ENCODE measurements around the gene C14orf119.

C14orf119 gene

DNA sequence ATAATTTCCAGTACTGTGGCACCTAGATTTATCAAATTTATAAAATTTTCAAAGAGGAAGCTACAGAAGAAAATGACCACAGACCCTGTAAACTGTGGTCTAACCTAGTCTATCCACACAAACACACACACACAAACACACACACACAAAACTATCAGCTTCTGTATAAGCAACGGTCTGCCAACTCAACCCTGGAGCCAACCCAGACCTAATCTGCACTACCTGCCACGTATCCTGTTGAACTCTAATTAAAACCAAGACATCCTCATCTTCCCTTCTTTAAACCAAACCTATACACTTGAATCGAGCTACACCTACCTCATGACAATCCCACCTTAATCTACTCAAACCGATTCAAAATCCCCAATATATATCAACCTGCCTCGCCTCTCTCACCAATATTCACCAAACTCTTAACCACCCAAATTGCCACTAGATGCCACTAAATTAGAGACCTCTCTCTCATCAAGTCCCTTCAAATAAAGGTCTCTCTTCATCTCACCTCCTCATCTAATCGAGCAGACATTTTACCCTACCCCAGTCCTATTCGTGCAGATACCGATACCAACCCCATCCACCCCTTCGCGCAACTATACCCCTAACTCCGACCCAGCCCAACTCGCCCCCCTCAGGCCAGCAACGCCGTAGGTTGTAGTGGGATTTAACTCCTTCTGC, 1.2 kb upstream of the C14orf119 start:
- peak overlapping the region; percentile 96 for H3K27ac ChIP-seq (ENCODE audit: low read depth, low read length)
- H3K4me1 ChIP-seq (ENCODE audit: insufficient read depth, low read length) = peaks cover 28% of the 10 kb centered on the region
- no peaks in the 10 kb centered on the region for H3K9me3 ChIP-seq (ENCODE audit: low read length)
- H3K36me3 ChIP-seq (ENCODE audit: insufficient read depth, low read length) = peaks cover 64% of the 10 kb centered on the region
- no peaks in the 10 kb centered on the region for H3K27me3 ChIP-seq (ENCODE audit: control insufficient read depth in 1 of 2, insufficient read depth in 2 of 2, low read length in 2 of 2)
- H3K9ac ChIP-seq (ENCODE audit: low read length) = peak overlapping the region; percentile 80
- H3K4me3 ChIP-seq (ENCODE audit: low read depth in 1 of 2, low read length in 2 of 2) = peak overlapping the region; percentile 67 to 81

DNA sequence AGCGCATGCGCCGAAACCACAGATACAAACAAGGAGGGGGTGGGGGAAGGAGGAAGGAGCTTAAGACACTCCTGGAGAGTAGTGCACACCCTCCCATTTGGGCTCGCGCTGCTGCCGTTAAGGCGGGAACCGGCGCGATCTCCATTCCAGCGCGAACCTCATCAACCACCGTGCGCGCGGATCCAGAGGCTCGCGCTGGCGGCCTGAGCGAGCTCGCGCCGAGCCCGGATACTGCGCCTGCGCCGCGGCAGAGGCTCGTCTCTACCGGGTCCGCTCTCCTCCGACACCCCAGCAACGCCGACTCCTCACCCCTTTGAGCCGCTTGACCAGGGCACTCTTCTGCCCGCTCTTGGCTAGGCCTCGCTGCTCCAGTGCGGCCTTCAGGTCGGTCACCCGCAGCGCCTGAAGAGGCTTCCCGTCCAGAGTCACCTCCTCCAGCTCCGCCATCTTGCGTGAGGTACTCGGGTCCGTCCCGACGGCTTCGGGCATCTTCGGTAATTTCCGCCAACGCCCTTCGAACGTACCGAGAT, 574 bp upstream of the C14orf119 start, which contains the start of gene ACIN1:
TSS of gene ACIN1 (minus strand) at position 471 of the 530 bp plus-strand sequence. CDS start at position 447, 24 bp downstream.
- H3K27me3 ChIP-seq (ENCODE audit: control insufficient read depth in 1 of 2, insufficient read depth in 2 of 2, low read length in 2 of 2) = no peaks in the 10 kb centered on the region
- peak within 1 kb of the TSS; percentile 81 to 90 for H3K4me3 ChIP-seq (ENCODE audit: low read depth in 1 of 2, low read length in 2 of 2)
- peak within 1 kb of the TSS; percentile 99 for H3K27ac ChIP-seq (ENCODE audit: low read depth, low read length)
- peaks cover 58% of the 10 kb centered on the region for H3K36me3 ChIP-seq (ENCODE audit: insufficient read depth, low read length)
- no peaks in the 10 kb centered on the region for H3K9me3 ChIP-seq (ENCODE audit: low read length)
- H3K9ac ChIP-seq (ENCODE audit: low read length) = peak within 1 kb of the TSS; percentile 81
- H3K4me1 ChIP-seq (ENCODE audit: insufficient read depth, low read length) = peaks cover 28% of the 10 kb centered on the region

GRCh38 chr14:23097786-23098185, 2.5 kb downstream of the C14orf119 start:
- H3K36me3 ChIP-seq (ENCODE audit: insufficient read depth, low read length) = peaks cover 31% of the 10 kb centered on the region

GRCh38 chr14:23099212-23099861, 4.0 kb downstream of the C14orf119 start:
- Histone ChIP-seq H3K4me1 (ENCODE audit: insufficient read depth, low read length) (peaks cover 12% of the 10 kb centered on the region), H3K27me3 (ENCODE audit: control insufficient read depth in 1 of 2, insufficient read depth in 2 of 2, low read length in 2 of 2) (no peaks in the 10 kb centered on the region), H3K36me3 (ENCODE audit: insufficient read depth, low read length) (peaks cover 26% of the 10 kb centered on the region), H3K9me3 (ENCODE audit: low read length) (no peaks in the 10 kb centered on the region), H3K27ac (ENCODE audit: low read depth, low read length) (no peak overlapping the region), H3K9ac (ENCODE audit: low read length) (no peak overlapping the region), H3K4me3 (ENCODE audit: low read depth in 1 of 2, low read length in 2 of 2) (no peak overlapping the region)

More at GRCh38 chr14:23097786-23098185, 2.5 kb downstream of the C14orf119 start:
- no peaks in the 10 kb centered on the region for H3K9me3 ChIP-seq (ENCODE audit: low read length)
- no peaks in the 10 kb centered on the region for H3K27me3 ChIP-seq (ENCODE audit: control insufficient read depth in 1 of 2, insufficient read depth in 2 of 2, low read length in 2 of 2)
- peaks cover 26% of the 10 kb centered on the region for H3K4me1 ChIP-seq (ENCODE audit: insufficient read depth, low read length)
- no peak overlapping the region for H3K9ac ChIP-seq (ENCODE audit: low read length)
- no peak overlapping the region for H3K27ac ChIP-seq (ENCODE audit: low read depth, low read length)
- H3K4me3 ChIP-seq (ENCODE audit: low read depth in 1 of 2, low read length in 2 of 2) = no peak overlapping the region

GRCh38 chr14:23101213-23101970, 6.1 kb downstream of the C14orf119 start:
- Histone ChIP-seq H3K27me3 (ENCODE audit: control insufficient read depth in 1 of 2, insufficient read depth in 2 of 2, low read length in 2 of 2) (no peaks in the 10 kb centered on the region), H3K27ac (ENCODE audit: low read depth, low read length) (no peak overlapping the region), H3K9me3 (ENCODE audit: low read length) (no peaks in the 10 kb centered on the region), H3K9ac (ENCODE audit: low read length) (no peak overlapping the region), H3K4me3 (ENCODE audit: low read depth in 1 of 2, low read length in 2 of 2) (no peak overlapping the region), H3K36me3 (ENCODE audit: insufficient read depth, low read length) (peaks cover 26% of the 10 kb centered on the region), H3K4me1 (ENCODE audit: insufficient read depth, low read length) (peaks cover 12% of the 10 kb centered on the region)

- Histone ChIP-seq H3K4me1 (ENCODE audit: insufficient read depth, low read length) (peaks cover 5% of the 10 kb centered on the region), H3K9me3 (ENCODE audit: low read length) (no peaks in the 10 kb centered on the region), H3K27ac (ENCODE audit: low read depth, low read length) (no peak overlapping the region), H3K4me3 (ENCODE audit: low read depth in 1 of 2, low read length in 2 of 2) (no peak overlapping the region), H3K27me3 (ENCODE audit: control insufficient read depth in 1 of 2, insufficient read depth in 2 of 2, low read length in 2 of 2) (no peaks in the 10 kb centered on the region), H3K9ac (ENCODE audit: low read length) (no peak overlapping the region), H3K36me3 (ENCODE audit: insufficient read depth, low read length) (peaks cover 20% of the 10 kb centered on the region)
These were observed 6.8 kb downstream of the C14orf119 start for GRCh38 chr14:23101986-23102625.

GRCh38 chr14:23102801-23103200, 7.5 kb downstream of the C14orf119 start:
- no peaks in the 10 kb centered on the region for H3K4me1 ChIP-seq (ENCODE audit: insufficient read depth, low read length)
- H3K4me3 ChIP-seq (ENCODE audit: low read depth in 1 of 2, low read length in 2 of 2) = no peak overlapping the region
- H3K9me3 ChIP-seq (ENCODE audit: low read length) = no peaks in the 10 kb centered on the region
- no peak overlapping the region for H3K27ac ChIP-seq (ENCODE audit: low read depth, low read length)
- H3K36me3 ChIP-seq (ENCODE audit: insufficient read depth, low read length) = peaks cover 13% of the 10 kb centered on the region
- H3K27me3 ChIP-seq (ENCODE audit: control insufficient read depth in 1 of 2, insufficient read depth in 2 of 2, low read length in 2 of 2) = no peaks in the 10 kb centered on the region
- H3K9ac ChIP-seq (ENCODE audit: low read length) = no peak overlapping the region

DNA sequence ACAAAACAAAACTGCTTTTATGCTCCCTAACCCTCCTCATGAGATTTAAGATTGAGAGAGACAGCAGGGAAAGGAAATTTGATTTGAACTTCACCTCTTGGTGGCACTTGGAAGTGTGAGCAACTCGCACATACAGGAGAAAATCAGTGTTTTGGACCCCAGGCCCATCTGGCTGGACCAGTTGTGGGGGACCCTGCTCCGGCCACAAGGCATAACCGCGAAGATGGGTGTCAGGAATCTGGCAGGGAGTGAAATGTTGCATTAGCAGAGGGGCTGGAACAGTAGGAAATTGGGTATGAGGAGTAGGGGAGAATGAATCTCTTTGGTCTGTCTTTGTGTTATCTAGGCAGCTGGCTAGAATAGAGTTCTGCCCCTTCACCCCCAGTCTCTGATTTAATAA, 8.3 kb downstream of the C14orf119 start:
- H3K4me1 ChIP-seq (ENCODE audit: insufficient read depth, low read length) = no peaks in the 10 kb centered on the region
- peaks cover 6% of the 10 kb centered on the region for H3K36me3 ChIP-seq (ENCODE audit: insufficient read depth, low read length)
- no peak overlapping the region for H3K27ac ChIP-seq (ENCODE audit: low read depth, low read length)
- H3K9me3 ChIP-seq (ENCODE audit: low read length) = no peaks in the 10 kb centered on the region
- H3K27me3 ChIP-seq (ENCODE audit: control insufficient read depth in 1 of 2, insufficient read depth in 2 of 2, low read length in 2 of 2) = no peaks in the 10 kb centered on the region
- H3K4me3 ChIP-seq (ENCODE audit: low read depth in 1 of 2, low read length in 2 of 2) = no peak overlapping the region
- H3K9ac ChIP-seq (ENCODE audit: low read length) = no peak overlapping the region

GRCh38 chr14:23104070-23104590, 8.8 kb downstream of the C14orf119 start:
- H3K9me3 ChIP-seq (ENCODE audit: low read length) = no peaks in the 10 kb centered on the region
- H3K4me1 ChIP-seq (ENCODE audit: insufficient read depth, low read length) = no peaks in the 10 kb centered on the region
- H3K27me3 ChIP-seq (ENCODE audit: control insufficient read depth in 1 of 2, insufficient read depth in 2 of 2, low read length in 2 of 2) = no peaks in the 10 kb centered on the region
- H3K9ac ChIP-seq (ENCODE audit: low read length) = no peak overlapping the region
- H3K4me3 ChIP-seq (ENCODE audit: low read depth in 1 of 2, low read length in 2 of 2) = no peak overlapping the region
- no peak overlapping the region for H3K27ac ChIP-seq (ENCODE audit: low read depth, low read length)
- H3K36me3 ChIP-seq (ENCODE audit: insufficient read depth, low read length) = peaks cover under 1% of the 10 kb centered on the region

DNA sequence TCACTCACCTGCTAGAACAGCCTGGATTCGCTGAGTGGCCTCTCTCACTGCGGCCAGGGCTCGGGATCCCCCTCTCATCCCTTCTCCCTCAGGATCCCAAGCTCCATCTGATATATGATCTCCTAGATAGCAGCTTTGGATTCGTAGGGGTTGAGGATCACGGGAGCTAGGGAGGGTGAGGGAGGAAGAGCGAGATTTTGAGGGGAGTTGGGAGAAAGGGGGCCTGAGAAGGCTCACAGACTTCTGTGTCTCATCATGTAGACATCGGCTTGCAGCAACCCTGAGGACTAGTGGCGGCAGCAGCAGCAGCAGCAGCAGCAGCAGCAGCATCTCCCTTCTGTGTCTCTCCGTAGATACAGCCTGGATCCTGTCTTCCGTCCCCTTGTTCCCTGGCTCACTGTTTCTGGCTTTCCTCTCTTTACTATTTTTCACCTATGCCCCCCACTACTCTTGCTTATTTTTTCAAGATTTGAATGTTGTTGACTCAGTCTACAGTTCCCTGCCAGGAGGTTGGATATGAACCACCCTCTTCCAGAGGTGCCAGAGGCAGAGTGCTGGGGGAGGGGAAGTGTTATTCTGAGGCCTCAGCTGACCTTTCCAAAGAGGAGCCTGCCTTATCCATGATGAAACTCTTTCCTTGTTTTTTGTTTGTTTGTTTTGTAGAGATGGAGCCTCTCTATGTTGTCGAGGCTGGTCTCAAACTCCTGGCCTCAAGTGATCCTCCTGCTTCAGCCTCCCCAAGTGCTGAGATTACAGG, 9.5 kb downstream of the C14orf119 start, which contains the start of gene CIROP:
TSS of gene CIROP (minus strand) at position 399 of the 757 bp plus-strand sequence. CDS start at position 330, 69 bp downstream.
- Histone ChIP-seq H3K9me3 (ENCODE audit: low read length) (no peaks in the 10 kb centered on the region), H3K27ac (ENCODE audit: low read depth, low read length) (no peak within 1 kb of the TSS), H3K36me3 (ENCODE audit: insufficient read depth, low read length) (no peaks in the 10 kb centered on the region), H3K4me3 (ENCODE audit: low read depth in 1 of 2, low read length in 2 of 2) (no peak within 1 kb of the TSS), H3K27me3 (ENCODE audit: control insufficient read depth in 1 of 2, insufficient read depth in 2 of 2, low read length in 2 of 2) (no peaks in the 10 kb centered on the region), H3K4me1 (ENCODE audit: insufficient read depth, low read length) (no peaks in the 10 kb centered on the region), H3K9ac (ENCODE audit: low read length) (no peak within 1 kb of the TSS)
